Mesendoderm (in vitro differentiated cells): ENCODE measurements around the gene NPL.

Experiments used
- DNase-seq: peaks from one replicate; pipeline ENCODE4 v3.0.0; 2013
- H2AK5ac ChIP-seq: 2 replicates; pipeline ENCODE4 v1.6.1; 2013; ENCODE audit warnings: low read length, inconsistent platforms
- H2BK120ac ChIP-seq: 2 replicates; pipeline ENCODE4 v1.6.1; 2013; ENCODE audit warnings: low read depth, mild to moderate bottlenecking, low read length, moderate library complexity, mixed read lengths
- H2BK15ac ChIP-seq: replicated peaks from 2 replicates; pipeline ENCODE4 v1.6.1; 2013; ENCODE audit warnings: low read depth, mild to moderate bottlenecking, moderate library complexity
- H2BK5ac ChIP-seq: 2 replicates; pipeline ENCODE4 v1.6.1; 2013; ENCODE audit warnings: low read length, inconsistent platforms
- H3K18ac ChIP-seq: 2 replicates; pipeline ENCODE4 v1.6.1; 2013; ENCODE audit warnings: mild to moderate bottlenecking, low read length, mixed read lengths
- H3K23ac ChIP-seq: one replicate; pipeline ENCODE4 v1.6.1; 2013; ENCODE audit warnings: low read length
- H3K27ac ChIP-seq: 2 replicates; pipeline ENCODE4 v1.5.1; 2013; ENCODE audit warnings: low read depth, mild to moderate bottlenecking, inconsistent platforms, low read length, moderate library complexity
- H3K27me3 ChIP-seq: 2 replicates; pipeline ENCODE4 v1.6.1; 2013; ENCODE audit warnings: low read length, control low read depth, mild to moderate bottlenecking, inconsistent platforms; ENCODE audit not compliant: insufficient read depth, poor library complexity
- H3K36me3 ChIP-seq: 2 replicates; pipeline ENCODE4 v1.6.1; 2013; ENCODE audit warnings: low read length, inconsistent platforms; ENCODE audit not compliant: control insufficient read depth, insufficient read depth
- H3K4ac ChIP-seq: one replicate; pipeline ENCODE4 v1.6.1; 2013; ENCODE audit warnings: low read depth, mild to moderate bottlenecking, low read length, moderate library complexity
- H3K4me1 ChIP-seq: 2 replicates; pipeline ENCODE4 v1.6.1; 2013; ENCODE audit warnings: low read depth, low read length, inconsistent platforms; ENCODE audit not compliant: control insufficient read depth
- H3K4me2 ChIP-seq: 2 replicates; pipeline ENCODE4 v1.6.1; 2013; ENCODE audit warnings: low read length
- H3K4me3 ChIP-seq: 2 replicates; pipeline ENCODE4 v1.5.1; 2013; ENCODE audit warnings: mild to moderate bottlenecking, low read length
- H3K56ac ChIP-seq: one replicate; pipeline ENCODE4 v1.6.1; 2013; ENCODE audit warnings: low read length
- H3K79me1 ChIP-seq: 2 replicates; pipeline ENCODE4 v1.6.1; 2013; ENCODE audit warnings: low read length, inconsistent platforms
- H3K79me2 ChIP-seq: 2 replicates; pipeline ENCODE4 v1.6.1; 2013; ENCODE audit warnings: mild to moderate bottlenecking, low read length; ENCODE audit not compliant: control insufficient read depth, insufficient read depth
- H3K9ac ChIP-seq: 2 replicates; pipeline ENCODE4 v1.6.1; 2013; ENCODE audit warnings: low read length, inconsistent platforms
- H4K5ac ChIP-seq: one replicate; pipeline ENCODE4 v1.6.1; 2013; ENCODE audit warnings: low read length
- H4K8ac ChIP-seq: one replicate; pipeline ENCODE4 v1.6.1; 2013; ENCODE audit warnings: low read depth, mild to moderate bottlenecking, control low read depth, low read length, moderate library complexity
- WGBS: extraction: QIAGEN DNeasy Blood & Tissue Kit; methylation state at CpG from one replicate; pipeline ENCODE4 v1.1.7; 2013; ENCODE audit warnings: low lambda C conversion rate, missing lambda C conversion rate; ENCODE audit not compliant: insufficient coverage; ENCODE audit errors: extremely low coverage; 5-methylcytosine and 5-hydroxymethylcytosine counted together

The NPL gene

GRCh38 chr1:182841368-182841988, 51.9 kb downstream of the NPL start:
- Histone ChIP-seq H3K23ac (no peak overlapping the region), H2BK120ac (no peak overlapping the region), H3K56ac (no peak overlapping the region), H3K18ac (no peak overlapping the region), H3K36me3 (peaks cover 4% of the 10 kb centered on the region), H3K9ac (peak overlapping the region; percentile 35), H3K4me3 (peak overlapping the region; percentile 0), H3K4me1 (peaks cover 5% of the 10 kb centered on the region), H3K4ac (no peak overlapping the region), H2BK5ac (no peak overlapping the region), H4K8ac (no peak overlapping the region), H2AK5ac (no peak overlapping the region), H4K5ac (no peak overlapping the region), H2BK15ac (no peak overlapping the region), H3K27me3 (no peaks in the 10 kb centered on the region), H3K79me2 (peaks cover 66% of the 10 kb centered on the region), H3K27ac (no peak overlapping the region), H3K4me2 (peak overlapping the region; percentile 3), H3K79me1 (no peaks in the 10 kb centered on the region)
- DNase-seq = peak; percentile 13
- no CpG with 5 or more reads among the region's 10 CpGs for WGBS

GRCh38 chr1:182842265-182842664, 52.7 kb downstream of the NPL start:
- Histone ChIP-seq H2AK5ac (no peak overlapping the region), H3K27me3 (no peaks in the 10 kb centered on the region), H3K4me1 (peaks cover 5% of the 10 kb centered on the region), H3K18ac (no peak overlapping the region), H3K79me1 (peaks cover under 1% of the 10 kb centered on the region), H2BK5ac (no peak overlapping the region), H3K9ac (peak overlapping the region; percentile 24), H3K23ac (no peak overlapping the region), H3K4me3 (no peak overlapping the region), H3K36me3 (peaks cover 4% of the 10 kb centered on the region), H3K79me2 (peaks cover 70% of the 10 kb centered on the region), H4K5ac (no peak overlapping the region), H4K8ac (no peak overlapping the region), H2BK120ac (no peak overlapping the region), H3K4ac (no peak overlapping the region), H3K27ac (no peak overlapping the region), H3K4me2 (no peak overlapping the region), H2BK15ac (no peak overlapping the region), H3K56ac (no peak overlapping the region)
- DNase-seq = no peak
- no CpG with 5 or more reads among the region's 4 CpGs for WGBS

- H3K79me2 ChIP-seq = peaks cover 84% of the 10 kb centered on the region
- no peak overlapping the region for H2BK15ac ChIP-seq
- peaks cover 9% of the 10 kb centered on the region for H3K79me1 ChIP-seq
- no peak overlapping the region for H3K4me2 ChIP-seq
- H2BK120ac ChIP-seq = no peak overlapping the region
- no peak overlapping the region for H4K8ac ChIP-seq
- no peak overlapping the region for H3K23ac ChIP-seq
- no peak for DNase-seq
- H3K4me1 ChIP-seq = peaks cover 5% of the 10 kb centered on the region
- H3K18ac ChIP-seq = no peak overlapping the region
- no peaks in the 10 kb centered on the region for H3K27me3 ChIP-seq
- no peak overlapping the region for H3K4me3 ChIP-seq
- H3K9ac ChIP-seq = no peak overlapping the region
- no peak overlapping the region for H4K5ac ChIP-seq
- peak overlapping the region; percentile 23 for H3K27ac ChIP-seq
- WGBS = no CpG with 5 or more reads among the region's 1 CpG
- H3K56ac ChIP-seq = no peak overlapping the region
- H2BK5ac ChIP-seq = no peak overlapping the region
- no peak overlapping the region for H3K4ac ChIP-seq
- H2AK5ac ChIP-seq = no peak overlapping the region
- H3K36me3 ChIP-seq = peaks cover 12% of the 10 kb centered on the region
Measured at GRCh38 chr1:182845379-182845778, 55.8 kb downstream of the NPL start.

- Histone ChIP-seq H3K4me2 (no peak overlapping the region), H2BK5ac (no peak overlapping the region), H2BK120ac (no peak overlapping the region), H3K18ac (no peak overlapping the region), H4K5ac (no peak overlapping the region), H2AK5ac (no peak overlapping the region), H3K23ac (no peak overlapping the region), H3K4ac (no peak overlapping the region), H3K36me3 (peaks cover 13% of the 10 kb centered on the region), H3K79me1 (peaks cover 11% of the 10 kb centered on the region), H3K56ac (no peak overlapping the region), H3K4me1 (peaks cover 5% of the 10 kb centered on the region), H3K4me3 (no peak overlapping the region), H4K8ac (no peak overlapping the region), H3K27ac (no peak overlapping the region), H3K9ac (no peak overlapping the region), H3K27me3 (no peaks in the 10 kb centered on the region), H2BK15ac (no peak overlapping the region), H3K79me2 (peaks cover 82% of the 10 kb centered on the region)
- WGBS = no CpG with 5 or more reads among the region's 5 CpGs
- peak; percentile 26 for DNase-seq
Measured at GRCh38 chr1:182845894-182846293, 56.3 kb downstream of the NPL start.

GRCh38 chr1:182847105-182847504, 57.5 kb downstream of the NPL start:
- Histone ChIP-seq H3K27ac (no peak overlapping the region), H3K9ac (no peak overlapping the region), H3K18ac (no peak overlapping the region), H3K4ac (no peak overlapping the region), H2BK120ac (no peak overlapping the region), H4K8ac (no peak overlapping the region), H3K79me2 (peaks cover 77% of the 10 kb centered on the region), H3K27me3 (no peaks in the 10 kb centered on the region), H3K79me1 (peaks cover 13% of the 10 kb centered on the region), H4K5ac (no peak overlapping the region), H3K56ac (no peak overlapping the region), H2AK5ac (no peak overlapping the region), H3K4me1 (peaks cover 5% of the 10 kb centered on the region), H3K23ac (no peak overlapping the region), H2BK15ac (no peak overlapping the region), H3K4me3 (no peak overlapping the region), H3K4me2 (no peak overlapping the region), H3K36me3 (peaks cover 18% of the 10 kb centered on the region), H2BK5ac (no peak overlapping the region)
- no peak for DNase-seq

GRCh38 chr1:182848736-182849135, 59.2 kb downstream of the NPL start:
- no peak overlapping the region for H2BK5ac ChIP-seq
- H3K27me3 ChIP-seq = no peaks in the 10 kb centered on the region
- peaks cover 5% of the 10 kb centered on the region for H3K4me1 ChIP-seq
- no peak overlapping the region for H3K18ac ChIP-seq
- no peak overlapping the region for H3K56ac ChIP-seq
- no CpG with 5 or more reads among the region's 2 CpGs for WGBS
- H3K4me3 ChIP-seq = no peak overlapping the region
- DNase-seq = no peak
- H4K8ac ChIP-seq = no peak overlapping the region
- H2BK120ac ChIP-seq = no peak overlapping the region
- no peak overlapping the region for H4K5ac ChIP-seq
- H2AK5ac ChIP-seq = no peak overlapping the region
- no peak overlapping the region for H3K27ac ChIP-seq
- H3K9ac ChIP-seq = no peak overlapping the region
- H3K4me2 ChIP-seq = no peak overlapping the region
- no peak overlapping the region for H3K23ac ChIP-seq
- no peak overlapping the region for H3K4ac ChIP-seq
- H3K79me1 ChIP-seq = peaks cover 15% of the 10 kb centered on the region
- H2BK15ac ChIP-seq = no peak overlapping the region
- H3K79me2 ChIP-seq = peaks cover 66% of the 10 kb centered on the region
- peaks cover 18% of the 10 kb centered on the region for H3K36me3 ChIP-seq
